ENCODE results near the gene NKAIN4. TPM values are rescaled to one million over a fixed set of nuclear protein-coding genes. Genes with fewer than 3 reads are reported as not detected.

Gene NKAIN4
- total and polyA plus RNA-seq, 2 experiments from 2014 or later, result 13.5 to 21.0 TPM

GRCh38 chr20:63247671-63248228 lies 6.5 kb downstream of the NKAIN4 start:
- TF ChIP-seq EZH2phosphoT487 (IDR thresholded peaks at IDR 0.05; ENCODE audit: low read depth, severe bottlenecking, unreplicated experiment) (no peak), CTCF (IDR thresholded peaks at IDR 0.05; ENCODE audit: poor library complexity) (no peak), EZH2 (IDR thresholded peaks at IDR 0.05; ENCODE audit: borderline replicate concordance) (no peak)
- 89% methylated on average over 20 of the region's 24 CpGs for WGBS (ENCODE audit: low lambda C conversion rate, missing lambda C conversion rate)
- Histone ChIP-seq H3K27ac (no peak overlapping the region), H3K4me3 (no peak overlapping the region), H3K27me3 (peaks cover 5% of the 10 kb centered on the region), H3K4me1 (ENCODE audit: insufficient read depth) (no peaks in the 10 kb centered on the region), H4K20me1 (ENCODE audit: insufficient read depth, poor library complexity, severe bottlenecking) (no peaks in the 10 kb centered on the region), H2AFZ (no peak overlapping the region), H3K9me3 (ENCODE audit: low read depth) (no peaks in the 10 kb centered on the region), H3K9me2 (replicated peaks; ENCODE audit: insufficient read depth) (no peaks in the 10 kb centered on the region), H3K4me2 (no peak overlapping the region), H3K79me2 (no peaks in the 10 kb centered on the region), H3K36me3 (replicated peaks; ENCODE audit: insufficient read depth, low read depth) (no peaks in the 10 kb centered on the region)
- no peak for DNase-seq (ENCODE audit: low spot score)

- no peaks in the 10 kb centered on the region for H3K27me3 ChIP-seq
- no peak overlapping the region for H3K4me2 ChIP-seq
- DNase-seq (ENCODE audit: low spot score), result no peak
- no peak overlapping the region for H3K27ac ChIP-seq
- no peaks in the 10 kb centered on the region for H4K20me1 ChIP-seq (ENCODE audit: insufficient read depth, poor library complexity, severe bottlenecking)
- H3K4me1 ChIP-seq (ENCODE audit: insufficient read depth), result no peaks in the 10 kb centered on the region
- no peaks in the 10 kb centered on the region for H3K9me2 ChIP-seq (replicated peaks; ENCODE audit: insufficient read depth)
- no peaks in the 10 kb centered on the region for H3K9me3 ChIP-seq (ENCODE audit: low read depth)
- WGBS (ENCODE audit: low lambda C conversion rate, missing lambda C conversion rate), result 75% methylated on average over 50 of the region's 50 CpGs
- TF ChIP-seq EZH2 (IDR thresholded peaks at IDR 0.05; ENCODE audit: borderline replicate concordance) (no peak), EZH2phosphoT487 (IDR thresholded peaks at IDR 0.05; ENCODE audit: low read depth, severe bottlenecking, unreplicated experiment) (no peak), CTCF (IDR thresholded peaks at IDR 0.05; ENCODE audit: poor library complexity) (no peak)
- H2AFZ ChIP-seq, result no peak overlapping the region
- H3K36me3 ChIP-seq (replicated peaks; ENCODE audit: insufficient read depth, low read depth), result no peaks in the 10 kb centered on the region
- H3K79me2 ChIP-seq, result no peaks in the 10 kb centered on the region
- no peak overlapping the region for H3K4me3 ChIP-seq
Measured at GRCh38 chr20:63246490-63247288, 7.6 kb downstream of the NKAIN4 start.

GRCh38 chr20:63244468-63244867 lies 9.8 kb downstream of the NKAIN4 start:
- no peak overlapping the region for H3K4me3 ChIP-seq
- no peak for TF ChIP-seq CTCF (IDR thresholded peaks at IDR 0.05; ENCODE audit: poor library complexity)
- TF ChIP-seq EZH2phosphoT487 (IDR thresholded peaks at IDR 0.05; ENCODE audit: low read depth, severe bottlenecking, unreplicated experiment), result no peak
- TF ChIP-seq EZH2 (IDR thresholded peaks at IDR 0.05; ENCODE audit: borderline replicate concordance), result no peak
- 85% methylated on average over 10 of the region's 10 CpGs for WGBS (ENCODE audit: low lambda C conversion rate, missing lambda C conversion rate)

More at GRCh38 chr20:63244468-63244867, 9.8 kb downstream of the NKAIN4 start:
- Histone ChIP-seq H3K9me3 (ENCODE audit: low read depth) (no peaks in the 10 kb centered on the region), H3K36me3 (replicated peaks; ENCODE audit: insufficient read depth, low read depth) (no peaks in the 10 kb centered on the region), H3K9me2 (replicated peaks; ENCODE audit: insufficient read depth) (no peaks in the 10 kb centered on the region), H3K4me1 (ENCODE audit: insufficient read depth) (no peaks in the 10 kb centered on the region), H3K27me3 (no peaks in the 10 kb centered on the region), H2AFZ (no peak overlapping the region), H3K79me2 (no peaks in the 10 kb centered on the region), H3K27ac (no peak overlapping the region), H4K20me1 (ENCODE audit: insufficient read depth, poor library complexity, severe bottlenecking) (no peaks in the 10 kb centered on the region), H3K4me2 (no peak overlapping the region)
- no peak for DNase-seq (ENCODE audit: low spot score)
